HG03066 (cell line): ENCODE data around the gene ADGRV1.
"Not testable (repeated sequence)": the region's sequence is repeated elsewhere in the genome, so short reads cannot be mapped to it uniquely, and the experiment has no call there.

Experiments
- ATAC-seq: cut with Tn5 transposase; IDR thresholded peaks from one replicate; pipeline ENCODE4 v1.9.1; 2021; ENCODE audit warnings: low read depth; ENCODE audit not compliant: unreplicated experiment

Gene ADGRV1

GRCh38 chr5:91042247-91042935 lies 483.8 kb downstream of the ADGRV1 start:
- no peak for ATAC-seq

DNA sequence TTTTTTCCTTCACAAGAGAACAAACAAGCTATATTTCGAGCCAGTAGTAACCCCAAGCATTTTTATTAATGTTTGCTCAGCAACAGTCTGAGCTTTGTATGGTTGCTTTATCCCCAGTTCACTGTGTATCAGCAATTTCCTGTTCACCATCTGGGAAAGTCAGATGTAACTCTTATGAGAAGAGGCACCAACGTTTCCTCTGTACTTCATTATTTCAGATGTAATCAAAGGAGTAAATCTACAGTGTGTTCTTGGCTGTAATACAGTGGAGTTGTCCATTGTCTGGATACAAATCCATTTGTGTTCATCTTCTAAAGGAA lies 484.3 kb downstream of the ADGRV1 start:
- no peak for ATAC-seq

DNA sequence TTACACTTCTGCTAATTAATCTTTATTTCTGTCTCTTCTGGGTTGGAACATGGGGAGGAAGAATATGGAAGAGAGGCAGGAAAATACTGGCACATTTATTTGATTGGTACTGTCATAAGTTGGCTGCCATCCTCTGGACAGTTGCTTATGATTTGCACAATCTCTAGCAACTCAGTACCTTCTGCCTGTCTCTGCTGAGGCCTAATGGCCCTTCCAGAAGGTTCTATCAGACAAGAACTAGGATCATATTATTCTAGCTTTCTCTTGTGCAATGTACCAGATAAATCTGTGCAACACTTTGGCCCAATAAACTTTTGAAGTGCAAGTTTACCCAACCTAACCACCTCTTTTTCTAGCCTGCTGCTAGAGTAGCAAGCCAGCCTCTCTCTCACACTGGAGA lies 489.5 kb downstream of the ADGRV1 start:
- ATAC-seq: no peak

DNA sequence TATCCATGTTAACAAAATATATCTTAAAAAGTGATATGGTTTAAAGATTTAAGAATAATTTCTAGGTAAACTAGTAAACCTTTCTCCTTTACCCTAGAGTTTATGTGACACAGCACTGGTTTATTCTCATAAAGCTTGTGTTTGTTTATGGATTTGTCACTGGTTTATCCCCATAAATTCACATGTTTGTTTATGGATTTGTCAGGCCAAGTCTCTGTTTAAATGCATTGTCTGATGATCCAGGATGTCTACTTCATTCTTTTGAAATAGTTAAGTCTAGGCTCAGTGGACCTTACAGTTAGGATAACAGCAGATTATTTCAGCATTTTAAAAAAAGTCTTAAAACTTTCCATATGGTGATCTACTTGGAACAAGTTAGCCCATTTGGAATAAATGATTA lies 490.5 kb downstream of the ADGRV1 start:
- ATAC-seq: no peak

GRCh38 chr5:91049800-91050199 lies 491.2 kb downstream of the ADGRV1 start:
- ATAC-seq: no peak

- ATAC-seq: not testable (repeated sequence)
Observed at GRCh38 chr5:91052411-91052810, 493.8 kb downstream of the ADGRV1 start.

GRCh38 chr5:91052977-91053740 lies 494.6 kb downstream of the ADGRV1 start:
- no peak for ATAC-seq

- no peak for ATAC-seq
Observed at GRCh38 chr5:91053741-91054025, 495.1 kb downstream of the ADGRV1 start.

DNA sequence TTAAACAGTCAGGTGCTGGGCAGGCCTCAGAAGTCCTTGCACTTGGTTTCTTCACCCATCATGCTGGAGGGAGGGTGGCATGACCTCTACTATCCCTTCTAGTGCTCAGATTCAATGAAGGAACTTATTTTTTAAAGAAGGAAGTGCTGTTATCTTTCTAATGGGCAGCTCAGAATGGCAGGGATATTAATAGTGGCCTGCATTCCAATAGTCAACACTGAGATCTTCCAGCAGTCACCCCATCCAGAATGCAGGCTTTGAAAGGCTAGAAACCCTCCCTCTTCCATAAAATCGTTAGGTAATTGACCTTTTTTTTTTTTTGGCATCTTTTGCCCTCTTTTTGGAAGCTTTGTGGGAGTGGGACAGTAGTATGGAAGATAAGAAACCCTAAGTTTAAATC lies 499.6 kb downstream of the ADGRV1 start:
- no peak for ATAC-seq

DNA sequence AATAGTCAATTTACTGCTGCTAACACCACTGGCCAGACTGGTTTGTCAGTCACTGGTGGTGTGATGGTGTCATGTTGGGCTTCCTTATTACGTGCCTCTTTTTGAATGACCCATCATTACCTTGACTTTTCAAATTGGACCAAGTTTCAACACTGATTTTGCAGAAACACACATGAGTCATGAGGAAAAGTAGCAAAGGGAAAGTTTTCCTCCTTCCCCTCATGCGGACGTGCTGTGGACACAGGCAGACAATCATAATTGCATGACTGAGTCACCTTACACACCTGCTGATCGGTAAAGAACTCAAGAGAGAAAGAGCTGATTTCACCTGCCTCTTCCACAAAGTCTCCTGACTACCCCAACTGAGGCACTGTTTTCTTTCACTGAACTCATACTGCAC lies 500.0 kb downstream of the ADGRV1 start:
- ATAC-seq: no peak

DNA sequence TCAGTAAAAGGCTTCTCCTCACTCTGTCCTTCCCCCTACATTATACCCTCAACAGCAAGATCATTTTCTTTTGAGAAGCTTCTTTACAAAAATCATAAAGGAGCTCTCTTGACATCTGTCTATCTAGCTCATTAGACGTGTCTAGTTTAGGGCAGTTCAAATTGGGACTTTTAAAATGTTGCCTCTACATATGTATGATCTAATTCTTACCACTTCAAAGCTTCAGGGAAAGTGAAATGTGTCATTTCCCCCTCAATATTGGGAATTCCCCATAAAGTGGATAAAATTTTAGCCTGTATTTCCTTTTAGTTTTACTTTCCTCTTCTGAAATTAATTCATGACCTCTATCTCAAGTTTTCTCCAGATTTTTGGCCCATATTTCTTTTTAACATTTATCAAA lies 500.8 kb downstream of the ADGRV1 start:
- ATAC-seq: peak; percentile 69

DNA sequence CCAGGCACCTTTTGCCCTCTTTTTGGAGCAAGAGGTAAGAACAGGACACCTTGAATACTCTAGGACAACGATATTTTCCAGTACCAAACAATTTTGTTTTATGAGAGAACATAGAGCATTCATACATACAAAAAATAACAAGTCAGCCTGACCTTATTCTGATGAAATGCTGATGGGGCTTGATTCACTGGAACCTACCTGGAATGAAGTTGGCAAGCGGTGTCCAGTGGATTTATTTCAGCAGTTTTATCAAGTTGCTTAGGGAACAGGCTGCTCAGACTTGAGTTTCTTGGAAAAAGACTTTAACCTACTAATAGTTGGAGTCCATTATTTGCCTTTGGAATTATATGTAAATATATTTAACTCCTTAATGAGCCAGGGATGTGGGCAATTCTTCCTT lies 502.5 kb downstream of the ADGRV1 start:
- ATAC-seq: no peak

DNA sequence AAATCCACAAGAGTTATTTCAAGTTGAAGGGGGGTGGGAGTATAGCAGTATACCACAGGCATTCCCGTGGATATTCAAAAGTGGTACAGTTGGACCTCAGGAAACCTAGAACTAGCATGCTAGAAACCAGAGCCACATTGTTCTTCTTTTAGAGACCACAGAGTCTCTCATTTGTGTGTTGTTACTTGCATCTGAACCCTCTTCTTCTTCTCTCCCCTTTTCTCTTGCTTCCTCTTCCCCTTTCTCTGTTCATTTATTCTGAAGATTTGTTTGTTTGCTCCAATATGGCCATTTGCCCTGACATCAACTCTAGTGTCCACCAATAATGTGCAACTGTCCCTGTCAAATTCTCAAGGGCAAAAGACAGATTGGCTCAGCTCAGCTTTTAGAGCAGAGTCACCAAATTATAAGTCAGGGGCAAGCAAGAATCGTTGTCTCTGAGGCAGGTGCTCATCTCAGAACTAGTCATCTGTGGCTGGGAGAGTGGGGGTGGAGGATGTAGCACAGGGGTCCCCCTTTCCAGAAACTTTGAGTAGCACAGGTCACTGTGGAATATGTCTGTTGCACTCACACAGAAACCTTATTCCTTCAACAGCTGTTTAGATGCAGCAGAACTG lies 503.5 kb downstream of the ADGRV1 start:
- no peak for ATAC-seq

DNA sequence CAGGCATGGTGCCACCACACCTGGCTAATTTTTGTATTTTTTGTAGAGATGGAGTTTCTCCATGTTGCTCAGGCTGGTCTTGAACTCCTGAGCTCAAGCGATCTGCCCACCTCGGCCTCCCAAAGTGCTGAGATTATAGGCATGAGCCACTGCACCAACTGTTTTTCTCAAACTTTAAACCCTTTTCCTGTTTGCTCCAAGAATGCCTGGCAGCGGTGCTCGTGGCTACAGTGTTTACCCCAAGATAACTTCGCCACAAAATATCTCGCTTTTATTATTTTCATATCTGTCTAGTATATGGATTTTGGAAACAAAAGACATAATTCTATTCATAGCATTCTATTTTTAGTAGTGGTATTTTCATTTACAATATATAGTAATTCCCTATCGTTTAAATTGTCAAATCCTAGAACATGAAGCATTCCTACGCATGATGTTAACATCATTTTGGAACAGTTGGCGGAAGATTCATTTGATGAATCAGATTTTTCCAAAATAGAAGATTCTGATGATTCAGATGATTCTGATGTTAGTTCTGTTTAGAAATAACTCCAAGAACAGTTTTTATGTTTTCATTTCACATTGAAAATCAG lies 504.6 kb downstream of the ADGRV1 start:
- not testable (repeated sequence) for ATAC-seq

GRCh38 chr5:91065496-91065895 lies 506.9 kb downstream of the ADGRV1 start:
- ATAC-seq: no peak

- ATAC-seq: no peak
Observed at GRCh38 chr5:91069364-91069763, 510.8 kb downstream of the ADGRV1 start.

GRCh38 chr5:91070761-91071550 lies 512.4 kb downstream of the ADGRV1 start:
- no peak for ATAC-seq

- no peak for ATAC-seq
Observed at GRCh38 chr5:91072881-91073280, 514.3 kb downstream of the ADGRV1 start.

GRCh38 chr5:91074615-91075014 lies 516.0 kb downstream of the ADGRV1 start:
- no peak for ATAC-seq

- no peak for ATAC-seq
Observed at GRCh38 chr5:91076138-91076537, 517.5 kb downstream of the ADGRV1 start.

DNA sequence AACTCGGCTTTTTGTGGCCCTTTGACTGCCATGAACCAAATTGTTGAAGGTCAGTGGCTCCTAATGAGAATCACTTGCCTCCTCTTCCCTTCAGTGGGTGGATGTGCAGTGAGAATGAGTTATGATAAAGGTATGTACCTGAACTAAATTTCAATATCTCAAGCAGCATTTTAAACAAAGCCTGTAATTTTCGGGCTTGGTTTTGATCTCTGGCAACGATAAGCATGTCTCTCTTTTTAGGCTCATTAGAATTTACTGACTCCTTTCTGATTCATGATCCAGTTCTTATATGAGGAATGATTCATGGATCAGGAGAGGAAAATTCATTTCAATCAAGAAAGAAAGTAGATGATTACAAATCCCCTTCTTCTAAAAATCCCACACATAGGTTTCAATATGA lies 519.0 kb downstream of the ADGRV1 start:
- ATAC-seq: no peak
